Ammon's horn (tissue), 1 donor: ENCODE results near the gene NEK7.

Source experiments
- DNase-seq: peaks from one replicate; pipeline ENCODE4 v3.0.0-alpha.2; 2016; ENCODE audit warnings: low spot score

Gene NEK7

DNA sequence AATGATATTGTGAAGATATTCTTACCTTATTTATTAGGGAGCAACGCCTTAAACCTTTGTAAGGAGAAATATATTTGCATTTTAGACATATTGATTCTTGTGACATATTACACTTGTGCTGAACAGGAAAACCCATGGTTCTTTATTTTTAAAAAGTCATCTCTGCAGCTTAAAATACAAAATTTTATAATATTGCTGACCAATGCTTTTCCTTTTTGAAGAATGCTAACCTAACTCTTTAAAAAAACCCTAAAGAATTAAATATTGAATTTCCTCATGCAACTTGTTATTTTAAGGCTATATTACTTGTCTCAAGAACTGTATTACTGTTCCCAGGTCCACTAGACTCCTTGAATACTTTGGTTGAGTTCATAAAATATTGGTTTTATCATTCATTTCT lies 99.0 kb downstream of the NEK7 start:
- no peak for DNase-seq

DNA sequence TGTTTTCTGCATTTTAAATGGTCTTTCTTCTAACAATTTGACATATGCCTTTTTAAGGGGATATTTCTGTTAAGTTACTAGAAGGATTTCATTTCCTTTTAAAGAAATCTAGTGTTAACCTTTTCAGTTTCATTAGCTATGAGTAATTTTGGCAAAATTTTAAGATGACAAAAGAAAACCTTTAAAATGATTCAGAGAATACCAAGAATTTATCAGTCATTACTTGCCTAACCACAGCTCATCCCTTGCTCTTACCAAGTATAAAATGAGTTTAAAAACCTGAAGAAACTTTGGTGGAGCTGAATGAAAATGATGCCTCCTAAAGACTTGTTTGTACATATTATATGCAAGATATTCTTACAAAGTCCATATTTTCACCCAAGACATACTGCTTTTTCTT lies 101.7 kb downstream of the NEK7 start:
- no peak for DNase-seq

DNA sequence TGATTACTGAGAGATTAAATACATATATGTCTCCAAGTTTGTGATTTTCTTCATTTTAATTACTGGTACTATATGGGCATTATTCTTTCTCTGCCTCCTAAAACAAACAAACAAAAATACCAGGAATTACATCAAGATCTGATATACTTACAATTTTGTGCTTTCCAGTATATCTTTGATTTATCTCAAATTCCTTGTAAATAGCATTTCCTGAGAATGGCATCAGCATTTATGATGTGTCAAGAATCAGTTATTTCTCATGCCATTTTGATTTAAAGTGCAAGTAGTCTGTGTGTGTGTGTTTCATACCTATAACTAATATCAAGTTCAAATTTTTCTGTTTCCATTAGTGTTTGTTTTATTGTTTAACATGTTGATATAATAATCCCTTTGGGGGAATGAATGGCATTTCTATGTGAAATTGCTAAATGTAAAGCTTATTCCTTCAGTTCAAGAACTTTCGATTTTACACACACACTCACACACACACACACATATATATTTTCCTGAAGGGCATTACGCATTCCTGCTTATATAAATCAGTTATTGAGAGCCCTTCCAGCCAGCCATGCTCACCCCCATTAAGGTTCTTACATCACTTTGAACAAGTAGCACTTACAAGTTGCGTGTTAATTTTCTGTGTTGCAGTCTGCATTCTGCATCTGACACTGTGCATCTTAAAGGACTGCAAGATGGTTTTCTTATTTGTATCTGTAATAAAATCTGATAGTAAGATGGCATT lies 102.7 kb downstream of the NEK7 start:
- no peak for DNase-seq

- no peak for DNase-seq
These were observed 105.1 kb downstream of the NEK7 start for GRCh38 chr1:198261886-198262285.

GRCh38 chr1:198263186-198263585 lies 106.4 kb downstream of the NEK7 start:
- no peak for DNase-seq

GRCh38 chr1:198264282-198264681 lies 107.5 kb downstream of the NEK7 start:
- DNase-seq, result no peak

DNA sequence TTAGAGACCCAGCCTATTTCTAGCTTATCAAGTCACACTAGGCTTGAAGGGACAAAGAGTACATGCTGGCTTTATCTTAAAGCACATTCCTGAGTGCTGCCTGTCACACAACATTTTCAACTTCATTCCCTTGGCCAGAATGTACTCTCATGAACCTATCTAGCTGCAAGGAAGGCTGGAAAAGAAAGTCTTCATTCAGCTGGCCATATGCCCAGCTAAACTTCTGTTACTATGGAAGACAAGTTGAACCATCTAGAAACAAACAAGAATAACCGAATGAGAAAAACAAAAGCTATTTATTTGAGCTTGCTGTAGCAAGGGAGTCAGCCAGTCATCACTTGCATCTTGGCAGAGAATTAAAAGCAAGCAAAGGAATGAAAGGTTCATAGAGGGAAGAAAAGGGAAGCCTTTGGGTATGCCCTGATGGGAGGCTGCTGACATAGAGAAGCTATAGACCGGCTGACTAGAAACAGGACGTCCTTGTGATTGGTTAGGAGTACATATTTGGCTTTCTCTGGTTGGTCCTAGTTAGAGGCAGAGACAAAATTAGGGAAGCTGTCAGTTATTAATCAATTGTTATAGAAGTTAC lies 108.4 kb downstream of the NEK7 start:
- DNase-seq, result no peak

GRCh38 chr1:198267056-198267455 lies 110.3 kb downstream of the NEK7 start:
- no peak for DNase-seq

GRCh38 chr1:198267921-198268320 lies 111.1 kb downstream of the NEK7 start:
- DNase-seq, result no peak

DNA sequence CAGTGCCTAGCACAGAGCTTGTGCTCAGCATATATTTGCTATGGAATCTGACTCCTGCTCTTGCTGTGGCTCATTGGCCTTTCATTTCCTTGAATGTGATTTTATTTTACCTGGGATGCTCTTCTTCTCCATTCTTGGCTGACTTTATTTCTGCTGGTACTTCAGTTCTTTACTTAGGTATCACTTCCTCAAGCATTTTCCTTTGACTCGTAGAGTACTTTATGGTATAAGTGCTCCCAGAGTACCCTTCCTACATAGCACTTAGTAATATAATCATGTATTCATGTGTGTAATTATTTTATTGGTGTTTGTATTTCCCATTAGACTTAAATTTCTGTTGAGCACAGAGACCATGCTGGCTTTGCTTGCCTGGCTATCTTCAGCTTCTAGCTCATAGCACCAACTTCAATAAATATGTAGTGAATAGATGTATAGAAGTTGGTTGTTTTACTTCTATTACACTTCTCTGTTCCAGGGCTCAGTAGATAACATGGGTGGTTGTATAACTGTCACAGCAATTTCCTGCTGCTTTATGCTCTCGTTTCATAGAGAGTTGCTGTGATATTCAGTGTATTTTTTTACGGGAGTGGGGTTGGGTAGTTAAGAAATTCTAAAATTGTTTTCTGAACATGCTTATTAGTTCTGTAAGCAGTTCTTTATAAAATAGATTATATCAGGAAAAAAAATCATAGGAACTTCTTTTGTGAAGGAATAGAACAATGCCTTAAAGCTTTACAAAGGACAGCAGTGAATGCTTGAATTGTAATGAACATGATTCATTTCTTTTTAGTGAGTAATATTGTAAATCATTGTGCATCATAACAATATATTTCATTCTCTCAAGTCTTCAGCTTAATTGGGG lies 112.2 kb downstream of the NEK7 start:
- DNase-seq, result no peak

- DNase-seq, result no peak
These were observed 112.8 kb downstream of the NEK7 start for GRCh38 chr1:198269646-198269940.

GRCh38 chr1:198270273-198270828 lies 113.6 kb downstream of the NEK7 start:
- no peak for DNase-seq

- DNase-seq, result no peak
These were observed 114.7 kb downstream of the NEK7 start for GRCh38 chr1:198271467-198271866.

- DNase-seq, result no peak
These were observed 115.7 kb downstream of the NEK7 start for GRCh38 chr1:198272492-198272891.

DNA sequence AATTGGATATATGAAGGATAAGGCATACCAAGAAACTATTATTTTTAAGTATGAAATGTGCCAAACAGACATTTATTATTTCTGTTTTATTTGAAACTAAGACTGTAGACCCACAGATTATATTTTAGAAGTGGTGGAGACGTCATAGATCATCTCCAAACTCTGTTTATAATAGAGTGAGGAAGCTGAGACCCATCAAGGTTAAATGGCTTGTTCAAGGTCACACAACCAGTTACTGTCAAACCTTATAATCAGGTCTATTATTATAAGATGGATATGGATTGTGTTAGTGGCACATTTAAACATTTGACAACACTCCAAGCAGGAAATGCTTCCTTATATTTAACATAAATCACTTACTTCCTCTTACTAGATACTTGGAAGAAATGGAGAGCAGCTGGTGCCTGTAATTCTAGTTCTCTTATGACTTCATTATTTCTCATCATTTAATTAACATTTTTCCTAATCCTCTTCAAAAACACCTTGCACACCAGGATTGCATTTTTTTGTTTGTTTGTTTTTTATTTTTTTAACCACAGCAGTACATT lies 117.0 kb downstream of the NEK7 start:
- no peak for DNase-seq

DNA sequence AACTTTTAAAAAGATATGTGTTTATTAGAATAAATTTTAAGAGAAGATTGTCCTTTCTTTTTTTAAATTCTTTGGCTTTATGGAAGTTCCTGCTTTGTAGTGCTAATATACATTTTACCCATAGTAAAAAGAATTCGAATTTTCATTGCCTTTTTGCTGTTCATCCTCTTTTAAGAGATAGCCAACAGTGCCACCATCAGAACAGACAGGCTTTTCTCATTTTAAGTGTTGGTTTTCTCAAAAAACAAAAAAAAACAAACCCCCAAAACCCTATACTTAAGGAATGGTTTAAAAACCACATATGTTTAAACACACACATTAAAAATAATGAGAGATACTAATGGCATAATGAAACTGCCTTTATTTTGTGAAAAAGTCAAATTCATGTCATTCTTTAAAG lies 118.8 kb downstream of the NEK7 start:
- no peak for DNase-seq

DNA sequence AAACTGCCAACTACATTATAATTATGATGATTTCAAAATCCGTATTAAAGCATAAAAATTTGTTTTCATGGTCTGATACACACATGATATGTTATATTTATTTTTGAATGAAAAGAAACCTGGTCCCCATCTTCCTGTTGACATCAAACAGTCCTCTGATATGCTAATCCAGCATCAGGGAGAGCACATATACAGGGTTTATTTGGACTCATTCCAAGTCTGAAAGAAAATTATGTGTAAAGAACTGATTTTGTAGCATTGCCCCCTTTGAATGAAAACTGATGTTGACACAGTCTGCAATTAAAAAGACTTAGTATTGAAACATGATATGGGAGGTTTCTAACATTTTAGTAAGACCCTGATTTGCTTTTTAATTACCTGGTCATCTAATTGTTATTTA lies 119.4 kb downstream of the NEK7 start:
- DNase-seq, result no peak

- DNase-seq, result no peak
These were observed 122.1 kb downstream of the NEK7 start for GRCh38 chr1:198278943-198279342.

GRCh38 chr1:198280080-198280479 lies 123.3 kb downstream of the NEK7 start:
- no peak for DNase-seq

- DNase-seq, result no peak
These were observed 125.1 kb downstream of the NEK7 start for GRCh38 chr1:198281911-198282310.

- DNase-seq, result no peak
These were observed 126.4 kb downstream of the NEK7 start for GRCh38 chr1:198283222-198283621.

GRCh38 chr1:198287916-198288315 lies 131.1 kb downstream of the NEK7 start:
- no peak for DNase-seq
